MG63 (cell line): ENCODE data around the gene KCNJ6. TPM values are rescaled to one million over a fixed set of nuclear protein-coding genes. Genes with fewer than 3 reads are reported as not detected.
"Not testable (repeated sequence)": the region's sequence is repeated elsewhere in the genome, so short reads cannot be mapped to it uniquely, and the experiment has no call there.

ENCODE experiments used
- DNase-seq: peaks from one replicate; pipeline ENCODE4 v3.0.0-alpha.2; 2020
- H3K27me3 ChIP-seq: fragments of 250-450 bp; sonication (Bioruptor Pico); 2 replicates; pipeline ENCODE4 v1.5.1; 2020; ENCODE audit warnings: mild to moderate bottlenecking, moderate library complexity
- H3K36me3 ChIP-seq: fragments of 250-450 bp; sonication (Bioruptor Pico); 2 replicates; pipeline ENCODE4 v1.5.1; 2020; ENCODE audit warnings: mild to moderate bottlenecking, moderate library complexity
- H3K4me3 ChIP-seq: fragments of 250-450 bp; sonication (Bioruptor Pico); 2 replicates; pipeline ENCODE4 v1.5.1; 2020; ENCODE audit warnings: mild to moderate bottlenecking, moderate library complexity
- H3K9me3 ChIP-seq: fragments of 250-450 bp; sonication (Bioruptor Pico); 2 replicates; pipeline ENCODE4 v1.5.1; 2020; ENCODE audit warnings: mild to moderate bottlenecking, moderate library complexity
- total RNA-seq: library from RNA; depleted of rRNA; stranded (reverse); fragments of >200 nt; shearing (Covaris generic); gene quantifications from 2 replicates; pipeline ENCODE4 v1.2.3, GENCODE V29; 2014; ENCODE audit warnings: low replicate concordance; rRNA removed

The KCNJ6 gene, protein sequence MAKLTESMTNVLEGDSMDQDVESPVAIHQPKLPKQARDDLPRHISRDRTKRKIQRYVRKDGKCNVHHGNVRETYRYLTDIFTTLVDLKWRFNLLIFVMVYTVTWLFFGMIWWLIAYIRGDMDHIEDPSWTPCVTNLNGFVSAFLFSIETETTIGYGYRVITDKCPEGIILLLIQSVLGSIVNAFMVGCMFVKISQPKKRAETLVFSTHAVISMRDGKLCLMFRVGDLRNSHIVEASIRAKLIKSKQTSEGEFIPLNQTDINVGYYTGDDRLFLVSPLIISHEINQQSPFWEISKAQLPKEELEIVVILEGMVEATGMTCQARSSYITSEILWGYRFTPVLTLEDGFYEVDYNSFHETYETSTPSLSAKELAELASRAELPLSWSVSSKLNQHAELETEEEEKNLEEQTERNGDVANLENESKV
- total RNA-seq: not detected in 2 replicates

DNA sequence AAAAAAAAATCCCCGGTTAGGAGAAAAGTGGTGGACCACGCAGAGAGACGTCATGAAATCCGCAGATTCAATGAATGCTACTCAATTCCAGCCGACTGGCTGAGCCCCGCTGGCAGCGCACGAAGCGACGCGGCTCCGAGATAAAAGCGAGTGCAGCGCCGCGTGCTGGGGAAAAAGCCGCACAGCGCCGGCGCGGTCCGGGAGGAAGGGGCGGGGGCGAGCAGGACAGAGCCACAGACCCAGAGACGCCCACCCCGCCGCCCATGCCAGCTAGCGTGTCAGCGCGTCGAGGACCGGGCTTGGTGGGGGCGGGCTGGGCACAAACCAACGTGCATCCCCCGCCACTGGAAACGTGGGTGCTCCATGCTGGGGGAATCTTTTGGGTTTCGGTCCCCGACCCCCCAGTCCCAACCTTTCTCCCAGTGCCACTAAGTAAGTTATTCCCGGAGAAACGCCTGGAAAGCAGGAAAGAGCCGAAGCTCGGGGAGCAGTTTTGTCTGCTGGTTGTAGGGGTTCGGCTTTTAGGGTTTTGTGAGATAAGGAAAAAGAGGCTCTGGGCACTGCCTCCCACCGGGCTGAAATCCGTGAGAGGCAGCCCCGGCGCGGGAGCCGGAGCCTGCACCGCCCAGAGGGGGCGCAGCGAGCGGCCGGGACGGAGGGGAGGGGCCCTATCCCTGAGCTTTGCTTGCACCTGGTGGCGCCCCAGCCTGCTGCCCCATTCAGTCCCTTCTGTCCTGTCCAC, at the start of gene KCNJ6:
Gene KCNJ6, minus strand, starts transcription at position 148 of the 742 bp plus-strand sequence. CDS start 75,775 bp downstream, outside the sequence.
- H3K27me3 ChIP-seq: peaks cover 28% of the 10 kb centered on the region
- no peaks in the 10 kb centered on the region for H3K36me3 ChIP-seq
- DNase-seq: peak; percentile 51
- H3K9me3 ChIP-seq: no peaks in the 10 kb centered on the region
- peak within 1 kb of the TSS; percentile 15; the same call in 1 of the 2 replicates for H3K4me3 ChIP-seq

DNA sequence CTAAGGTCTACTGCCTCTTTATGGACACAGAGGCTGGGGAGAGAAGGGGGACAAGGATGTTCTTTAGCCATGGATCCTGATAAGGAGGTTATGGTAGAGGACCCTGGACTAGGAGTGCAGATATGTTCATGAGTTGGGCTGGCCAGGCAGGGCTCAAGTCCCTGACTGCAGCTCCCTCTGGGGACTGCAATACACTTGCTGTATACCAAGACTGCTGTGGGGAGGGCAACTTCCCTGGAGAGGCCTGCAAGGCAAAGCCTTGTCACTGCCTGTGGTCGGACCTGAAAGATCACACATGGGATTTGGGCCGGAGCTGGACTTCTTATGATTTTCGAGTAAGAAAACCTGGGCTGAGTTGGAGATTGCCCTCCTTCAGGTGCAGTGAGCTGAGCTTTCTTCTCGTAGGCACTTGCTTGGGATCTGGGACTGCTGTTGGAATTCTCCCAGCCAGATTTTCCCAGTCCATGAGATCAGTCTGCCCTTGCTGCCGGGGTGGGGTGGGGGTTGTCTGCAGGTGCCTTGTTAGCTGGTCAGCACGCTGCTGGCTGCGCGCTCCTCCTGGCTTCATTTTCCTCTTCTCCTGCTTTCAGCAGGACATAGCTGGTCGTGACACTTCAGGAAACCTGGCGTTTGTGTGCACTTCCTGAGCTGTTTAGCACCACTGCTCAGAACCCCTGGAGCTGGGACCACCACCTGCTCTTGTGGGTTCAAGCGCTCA, 49.0 kb upstream of the KCNJ6 start:
- no peak for DNase-seq
- Histone ChIP-seq H3K27me3 (no peaks in the 10 kb centered on the region), H3K36me3 (no peaks in the 10 kb centered on the region), H3K4me3 (no peak overlapping the region), H3K9me3 (no peaks in the 10 kb centered on the region)

DNA sequence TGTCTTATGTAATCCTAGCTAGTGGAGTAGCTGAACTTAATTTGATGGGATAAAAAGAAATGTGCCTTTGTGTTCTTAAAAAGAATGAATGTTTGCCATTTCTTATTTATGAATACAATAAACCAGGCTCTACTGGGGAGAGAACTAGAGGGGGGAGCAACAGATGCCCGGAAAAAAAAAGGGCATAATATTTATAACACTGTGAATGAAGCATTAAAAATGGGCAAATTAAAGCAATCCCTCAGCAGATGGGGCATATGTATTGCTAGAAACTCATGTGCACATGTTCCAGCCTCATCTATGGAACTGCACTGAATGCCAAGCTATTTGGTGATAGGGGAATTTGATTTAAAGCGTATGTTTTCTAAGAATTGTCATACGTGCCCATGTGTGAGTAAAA, 42.3 kb upstream of the KCNJ6 start:
- H3K27me3 ChIP-seq: 0 out of 2 replicates have a peak, but pooled peaks cover 2% of the 10 kb centered on the region
- H3K4me3 ChIP-seq: no peak overlapping the region
- DNase-seq: no peak
- H3K36me3 ChIP-seq: no peaks in the 10 kb centered on the region
- no peaks in the 10 kb centered on the region for H3K9me3 ChIP-seq

DNA sequence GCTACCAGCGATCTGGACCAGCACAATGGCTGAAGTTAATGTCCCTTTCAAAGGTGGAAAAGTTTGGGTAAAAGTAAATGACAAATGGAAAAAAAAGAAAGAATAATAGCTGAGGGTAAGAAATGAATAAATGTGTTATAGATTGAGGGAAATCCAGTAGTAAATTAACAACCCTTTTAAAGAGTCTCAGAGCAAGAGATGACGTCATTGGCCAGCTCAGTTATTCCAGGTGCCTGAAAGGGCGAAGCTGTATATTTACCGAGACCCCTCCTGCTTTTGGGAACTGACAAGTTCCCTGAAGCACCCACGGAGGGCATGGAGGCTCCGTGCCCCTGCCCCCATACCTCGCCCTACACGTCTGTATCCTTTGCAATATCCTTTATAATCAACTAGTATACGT, 40.5 kb upstream of the KCNJ6 start:
- DNase-seq: no peak
- Histone ChIP-seq H3K27me3 (0 out of 2 replicates have a peak, but pooled peaks cover 2% of the 10 kb centered on the region), H3K36me3 (no peaks in the 10 kb centered on the region), H3K9me3 (no peaks in the 10 kb centered on the region), H3K4me3 (no peak overlapping the region)

DNA sequence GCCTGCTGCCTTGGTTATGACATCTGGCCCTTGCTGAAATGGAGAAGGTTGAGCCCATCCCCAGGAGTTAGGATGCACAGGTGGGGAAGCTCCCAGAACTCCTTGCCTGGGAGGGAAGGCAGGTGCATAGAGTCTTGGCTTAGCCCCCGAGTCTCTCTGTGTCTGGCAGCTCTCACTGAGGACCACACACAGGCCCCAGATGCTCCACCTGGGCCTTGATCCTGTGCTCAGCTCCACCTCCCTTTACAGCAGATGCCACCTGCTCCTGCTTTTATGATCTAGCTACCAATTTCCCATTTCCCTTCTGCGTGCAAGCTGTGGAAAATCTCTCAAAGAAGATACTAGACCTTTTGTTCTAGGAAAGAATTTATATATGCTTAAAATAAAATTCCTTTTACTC, 28.8 kb upstream of the KCNJ6 start:
- H3K4me3 ChIP-seq: no peak overlapping the region
- H3K27me3 ChIP-seq: no peaks in the 10 kb centered on the region
- DNase-seq: no peak
- no peaks in the 10 kb centered on the region for H3K9me3 ChIP-seq
- H3K36me3 ChIP-seq: no peaks in the 10 kb centered on the region

DNA sequence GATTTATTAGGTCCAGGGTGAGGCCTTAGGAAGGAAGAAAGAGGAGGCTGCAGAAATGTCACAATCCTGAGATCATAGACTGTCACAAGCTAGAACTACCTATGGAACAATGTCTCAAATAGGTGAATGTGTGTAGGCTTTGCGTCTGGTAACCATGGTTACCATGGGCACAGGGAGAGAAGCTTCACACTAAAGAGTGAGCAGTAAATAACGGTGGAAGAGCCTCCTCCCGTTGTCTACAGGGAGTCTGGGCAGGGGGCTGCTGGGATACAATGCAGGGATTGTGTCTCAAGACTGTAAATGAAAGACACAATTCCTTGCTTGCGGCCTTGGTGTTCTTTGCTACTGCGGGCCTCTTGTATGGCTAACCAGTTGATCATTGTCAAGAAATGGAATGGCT, 28.2 kb upstream of the KCNJ6 start:
- no peaks in the 10 kb centered on the region for H3K27me3 ChIP-seq

DNA sequence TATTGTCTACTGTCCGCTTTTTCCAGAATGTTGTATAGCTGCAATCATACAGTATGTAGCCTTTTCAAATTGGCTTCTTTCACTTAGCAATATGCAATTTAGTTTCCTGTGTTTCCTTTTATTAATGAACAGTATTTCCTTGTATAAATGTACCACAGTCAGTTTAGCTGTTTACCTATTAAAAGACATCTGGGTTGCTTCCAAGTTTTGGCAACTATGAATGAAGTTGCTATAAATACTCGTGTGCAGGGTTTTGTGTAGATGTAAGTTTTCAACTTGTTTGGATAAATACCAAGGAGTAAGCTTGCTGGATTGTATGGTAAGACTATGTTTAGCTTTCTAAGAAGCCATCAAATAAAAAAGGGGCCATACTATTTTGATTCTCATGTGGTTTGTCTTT, 24.4 kb upstream of the KCNJ6 start:
- DNase-seq: no peak
- H3K9me3 ChIP-seq: no peaks in the 10 kb centered on the region
- H3K27me3 ChIP-seq: no peaks in the 10 kb centered on the region
- no peak overlapping the region for H3K4me3 ChIP-seq
- H3K36me3 ChIP-seq: no peaks in the 10 kb centered on the region

More for the DNA sequence above, 28.2 kb upstream of the KCNJ6 start:
- Histone ChIP-seq H3K9me3 (no peaks in the 10 kb centered on the region), H3K4me3 (no peak overlapping the region), H3K36me3 (no peaks in the 10 kb centered on the region)
- DNase-seq: no peak

DNA sequence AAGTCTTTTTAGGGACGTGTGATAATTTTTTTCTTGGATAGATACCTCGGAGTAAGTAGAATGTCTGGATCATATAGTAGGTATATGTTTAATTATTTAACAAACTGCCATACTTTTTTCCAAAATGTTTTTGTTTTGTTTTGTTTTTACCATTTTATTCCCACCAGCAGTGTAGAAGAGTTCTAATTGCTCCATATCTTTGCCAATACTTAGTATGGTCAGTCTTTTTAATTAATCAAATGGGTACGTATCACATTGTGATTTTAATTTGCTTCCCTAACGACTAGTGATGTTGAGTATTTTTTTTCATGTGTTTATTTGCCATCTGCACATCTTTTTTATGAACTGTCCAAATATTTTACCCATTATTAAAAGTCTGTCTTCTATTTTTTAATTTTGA, 23.6 kb upstream of the KCNJ6 start:
- Histone ChIP-seq H3K9me3 (no peaks in the 10 kb centered on the region), H3K36me3 (no peaks in the 10 kb centered on the region), H3K27me3 (no peaks in the 10 kb centered on the region), H3K4me3 (no peak overlapping the region)
- no peak for DNase-seq

DNA sequence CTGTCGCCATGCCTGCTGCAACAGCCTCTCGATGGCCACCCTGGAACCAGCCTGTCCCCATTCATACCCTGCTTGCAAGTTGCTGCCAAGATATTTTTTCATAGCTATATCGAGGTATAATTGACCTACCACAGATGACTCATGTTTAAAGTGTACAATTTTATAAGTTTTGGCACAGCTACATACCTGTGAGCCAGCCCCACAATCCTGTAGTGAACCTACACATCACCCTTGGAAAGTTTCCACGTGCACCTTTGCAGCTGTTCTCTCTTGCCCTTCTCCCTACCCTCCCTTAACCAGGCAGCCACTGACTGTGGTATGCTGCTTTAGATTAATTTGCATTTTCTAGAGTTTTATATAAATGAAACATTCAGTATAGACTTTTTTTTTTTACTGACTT, 23.0 kb upstream of the KCNJ6 start:
- Histone ChIP-seq H3K4me3 (no peak overlapping the region), H3K36me3 (no peaks in the 10 kb centered on the region), H3K9me3 (no peaks in the 10 kb centered on the region), H3K27me3 (no peaks in the 10 kb centered on the region)
- DNase-seq: no peak

DNA sequence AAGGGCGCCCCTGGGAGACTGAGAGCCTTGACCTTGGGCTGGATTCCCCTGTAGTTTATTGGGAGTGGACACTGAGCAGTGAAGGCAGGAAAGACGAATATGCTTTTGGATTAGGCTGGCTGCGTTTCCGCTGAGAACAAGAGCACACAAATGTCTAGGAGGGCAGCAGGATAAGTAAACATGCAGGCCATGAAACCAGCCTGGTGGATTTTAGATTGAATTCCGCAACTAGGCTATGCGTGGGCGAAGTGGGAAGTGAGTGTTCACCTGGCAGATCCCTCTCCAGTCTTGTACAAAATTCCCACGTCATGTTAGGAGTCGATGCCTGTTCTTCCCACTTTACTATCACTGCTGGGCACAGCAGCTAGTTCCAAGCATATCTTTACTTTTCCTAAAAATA, 21.4 kb upstream of the KCNJ6 start:
- H3K9me3 ChIP-seq: peaks cover 4% of the 10 kb centered on the region; the same call in 1 of the 2 replicates
- H3K4me3 ChIP-seq: no peak overlapping the region
- H3K27me3 ChIP-seq: no peaks in the 10 kb centered on the region
- DNase-seq: no peak
- no peaks in the 10 kb centered on the region for H3K36me3 ChIP-seq

DNA sequence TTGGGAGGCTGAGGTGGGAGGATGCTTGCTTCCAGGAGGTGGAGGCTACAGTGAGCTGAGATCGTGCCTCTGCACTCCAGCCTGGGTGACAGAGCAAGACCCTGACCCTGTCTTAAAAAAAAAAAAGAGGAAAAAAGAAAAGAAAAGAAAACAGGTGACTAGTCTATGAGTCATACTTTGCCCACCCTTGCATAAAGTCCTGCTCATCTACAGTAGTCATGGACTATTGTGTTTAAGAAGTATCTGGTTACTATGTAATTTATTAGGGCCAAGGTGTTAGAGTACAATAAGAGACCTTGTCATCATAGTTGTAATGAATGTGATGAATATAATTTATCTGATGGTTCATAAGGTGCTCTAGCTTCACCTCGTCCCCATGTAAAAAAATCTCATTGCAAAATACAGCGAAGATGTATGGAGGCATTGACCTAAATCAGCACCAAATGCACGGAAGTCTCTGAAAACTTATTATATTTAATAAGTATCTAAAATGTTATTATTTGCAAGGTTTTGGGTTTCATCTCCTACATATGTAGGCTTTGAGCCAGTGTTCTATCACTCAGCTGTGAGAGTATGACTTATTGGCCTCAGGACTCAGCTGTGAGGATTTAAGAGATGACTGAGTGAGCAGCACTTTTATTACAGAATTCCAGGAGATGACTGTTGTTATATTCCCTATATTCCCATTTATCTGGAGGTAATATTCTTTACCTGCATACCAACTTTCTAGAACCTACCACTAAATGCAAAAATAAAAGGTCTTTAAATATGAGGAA, 19.9 kb upstream of the KCNJ6 start:
- Histone ChIP-seq H3K27me3 (no peaks in the 10 kb centered on the region), H3K36me3 (no peaks in the 10 kb centered on the region), H3K4me3 (no peak overlapping the region), H3K9me3 (peaks cover 4% of the 10 kb centered on the region; the same call in 1 of the 2 replicates)
- DNase-seq: no peak

DNA sequence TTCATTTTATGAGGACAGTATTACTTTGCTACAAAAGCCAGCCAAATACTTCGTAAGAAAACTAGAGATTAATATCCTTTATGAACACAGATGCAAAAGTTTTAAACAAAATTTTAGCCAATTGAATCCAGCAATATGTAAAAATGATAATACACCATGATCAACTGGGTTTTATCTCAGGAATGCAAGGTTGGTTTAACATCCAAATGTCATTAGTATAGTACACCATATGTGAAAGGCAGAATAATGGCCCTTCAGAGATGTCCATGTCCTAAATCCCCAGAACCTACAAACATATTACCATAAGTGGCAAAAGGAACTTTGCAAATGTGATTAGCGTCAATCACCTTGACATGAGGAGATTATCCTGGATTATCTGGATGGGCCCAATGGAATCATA, 16.7 kb upstream of the KCNJ6 start:
- DNase-seq: no peak
- Histone ChIP-seq H3K27me3 (no peaks in the 10 kb centered on the region), H3K4me3 (no peak overlapping the region), H3K9me3 (peaks cover 4% of the 10 kb centered on the region), H3K36me3 (no peaks in the 10 kb centered on the region)

DNA sequence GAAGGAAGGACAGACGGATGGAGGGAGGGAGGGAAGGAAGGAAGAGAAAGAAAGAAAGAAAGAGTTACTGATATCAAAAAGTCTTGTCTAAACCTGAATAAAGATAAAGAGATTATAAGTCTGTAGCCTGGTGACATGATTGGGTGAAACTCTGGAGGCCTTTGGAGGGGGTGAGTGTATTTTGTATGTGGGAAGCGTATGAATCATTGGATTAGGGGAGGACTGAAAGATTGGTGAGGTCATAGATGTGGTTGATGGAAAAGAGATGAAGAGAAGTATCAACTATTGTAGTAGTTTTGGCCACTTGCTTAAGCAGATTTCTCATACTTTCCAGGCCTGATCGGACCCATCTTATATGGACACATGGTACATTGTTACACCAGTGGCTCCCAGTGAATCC, 11.5 kb upstream of the KCNJ6 start:
- H3K27me3 ChIP-seq: no peaks in the 10 kb centered on the region; the same call in 1 of the 2 replicates
- H3K9me3 ChIP-seq: no peaks in the 10 kb centered on the region; the same call in 1 of the 2 replicates
- no peaks in the 10 kb centered on the region for H3K36me3 ChIP-seq
- DNase-seq: no peak
- H3K4me3 ChIP-seq: no peak overlapping the region

DNA sequence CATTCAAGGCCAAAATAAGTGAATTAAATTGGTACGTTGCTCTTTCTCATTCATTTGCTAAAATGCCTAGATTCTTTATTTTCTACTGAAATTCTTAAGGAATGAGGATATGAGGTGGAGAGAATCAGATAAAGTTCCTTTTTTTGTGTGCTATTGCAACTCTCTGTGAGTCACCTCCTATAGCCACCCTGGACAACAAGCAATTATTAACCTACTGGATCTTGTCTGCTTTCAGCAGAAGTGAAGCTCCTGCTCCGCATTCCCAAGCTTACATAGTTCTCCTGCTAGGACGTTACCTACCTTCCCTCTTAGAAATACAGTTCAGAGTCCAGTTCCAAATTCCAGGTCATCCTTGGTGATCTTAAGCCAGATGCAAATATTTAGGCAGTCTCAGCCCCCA, 4.8 kb upstream of the KCNJ6 start:
- Histone ChIP-seq H3K4me3 (no peak overlapping the region), H3K36me3 (no peaks in the 10 kb centered on the region), H3K9me3 (no peaks in the 10 kb centered on the region), H3K27me3 (peaks cover 10% of the 10 kb centered on the region)
- no peak for DNase-seq

DNA sequence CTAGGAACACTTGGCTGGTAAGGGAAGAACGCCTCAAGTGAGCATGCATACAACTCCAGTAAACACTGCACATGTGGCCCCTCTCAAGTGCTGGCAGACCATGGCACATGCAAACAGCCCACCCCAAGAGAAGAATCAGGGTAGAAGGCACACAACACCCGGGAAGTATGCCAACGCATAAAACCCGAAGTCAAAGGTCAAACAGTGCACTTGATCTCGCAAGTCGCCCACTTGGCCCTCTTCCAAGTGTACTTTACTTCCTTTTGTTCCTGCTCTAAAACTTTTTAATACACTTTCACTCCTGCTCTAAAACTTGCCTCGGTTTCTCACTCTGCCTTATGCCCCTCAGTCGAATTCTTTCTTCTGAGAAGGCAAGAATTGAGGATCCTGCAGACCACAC, 4.0 kb upstream of the KCNJ6 start:
- H3K9me3 ChIP-seq, H3K36me3 ChIP-seq, H3K4me3 ChIP-seq, DNase-seq: not testable (repeated sequence)
- H3K27me3 ChIP-seq: peaks cover 17% of the 10 kb centered on the region

DNA sequence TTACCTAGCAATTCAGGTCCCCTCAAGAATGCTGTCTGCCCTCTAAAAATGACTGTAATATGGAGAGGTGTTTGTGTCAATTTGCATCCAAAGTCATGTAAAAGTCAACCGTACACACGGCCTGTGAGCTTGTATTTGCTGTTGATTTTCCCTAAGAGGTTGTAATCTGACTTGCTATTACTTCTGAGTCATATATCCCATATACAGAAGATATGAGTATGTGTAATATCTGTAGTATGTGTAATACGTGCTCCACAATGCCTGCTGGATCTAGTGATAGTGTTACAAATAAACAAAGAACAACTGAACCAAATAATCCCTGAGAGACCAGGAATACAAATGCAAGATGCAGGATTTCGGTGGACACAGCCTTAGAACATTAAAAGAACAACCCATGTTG, 1.4 kb upstream of the KCNJ6 start:
- no peak for DNase-seq
- no peak overlapping the region for H3K4me3 ChIP-seq
- H3K27me3 ChIP-seq: peaks cover 24% of the 10 kb centered on the region
- no peaks in the 10 kb centered on the region for H3K36me3 ChIP-seq
- H3K9me3 ChIP-seq: no peaks in the 10 kb centered on the region
